Keratinocyte (primary cell): Measurements from ENCODE around the gene GREB1.

Experiments
- EZH2 ChIP-seq: IDR thresholded peaks from one replicate; pipeline ENCODE4 v1.6.1; 2012; ENCODE audit warnings: inconsistent platforms, mild to moderate bottlenecking, low read length, moderate library complexity
- TF ChIP-seq, protein P1 (sequence below), 3 experiments: IDR thresholded peaks in 1 of 3; conservative IDR thresholded peaks in 1 of 3; optimal IDR thresholded peaks in 1 of 3; 2 replicates in 2 of 3; 3 replicates in 1 of 3; pipeline versions ENCODE3 to v1.5.1; 2011; ENCODE audit warnings: low read length in 3 of 3, mild to moderate bottlenecking in 3 of 3, moderate library complexity in 2 of 3, control low read depth in 1 of 3, inconsistent platforms in 1 of 3; ENCODE audit not compliant: insufficient read depth in 2 of 3; ENCODE audit errors: extremely low read depth in 1 of 3

DNA sequence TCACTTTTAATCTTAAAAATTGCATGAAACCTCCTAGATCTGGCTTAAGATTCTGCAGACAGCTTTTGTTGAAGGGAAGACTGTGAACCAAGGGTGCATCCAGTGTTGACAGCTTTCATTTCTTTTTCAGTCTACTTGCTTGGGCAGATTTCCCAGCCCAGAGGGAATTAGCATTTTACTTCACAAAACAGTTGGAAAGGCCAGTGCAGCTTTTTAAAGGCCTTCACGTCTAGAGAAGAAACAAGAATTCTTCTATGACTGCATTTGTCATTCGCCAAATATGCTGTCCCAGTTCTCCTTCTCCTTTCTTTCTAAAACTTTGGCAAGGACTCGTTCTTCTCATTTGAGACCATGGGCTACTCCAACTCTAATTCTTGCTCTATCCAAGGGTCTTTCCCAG is 118.7 kb downstream of the GREB1 start:
- TF ChIP-seq, protein P1, sequence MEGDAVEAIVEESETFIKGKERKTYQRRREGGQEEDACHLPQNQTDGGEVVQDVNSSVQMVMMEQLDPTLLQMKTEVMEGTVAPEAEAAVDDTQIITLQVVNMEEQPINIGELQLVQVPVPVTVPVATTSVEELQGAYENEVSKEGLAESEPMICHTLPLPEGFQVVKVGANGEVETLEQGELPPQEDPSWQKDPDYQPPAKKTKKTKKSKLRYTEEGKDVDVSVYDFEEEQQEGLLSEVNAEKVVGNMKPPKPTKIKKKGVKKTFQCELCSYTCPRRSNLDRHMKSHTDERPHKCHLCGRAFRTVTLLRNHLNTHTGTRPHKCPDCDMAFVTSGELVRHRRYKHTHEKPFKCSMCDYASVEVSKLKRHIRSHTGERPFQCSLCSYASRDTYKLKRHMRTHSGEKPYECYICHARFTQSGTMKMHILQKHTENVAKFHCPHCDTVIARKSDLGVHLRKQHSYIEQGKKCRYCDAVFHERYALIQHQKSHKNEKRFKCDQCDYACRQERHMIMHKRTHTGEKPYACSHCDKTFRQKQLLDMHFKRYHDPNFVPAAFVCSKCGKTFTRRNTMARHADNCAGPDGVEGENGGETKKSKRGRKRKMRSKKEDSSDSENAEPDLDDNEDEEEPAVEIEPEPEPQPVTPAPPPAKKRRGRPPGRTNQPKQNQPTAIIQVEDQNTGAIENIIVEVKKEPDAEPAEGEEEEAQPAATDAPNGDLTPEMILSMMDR (optimal IDR thresholded peaks at IDR 0.05 in 1 of 3, IDR thresholded peaks at IDR 0.05 in 1 of 3, conservative IDR thresholded peaks at IDR 0.05 in 1 of 3; ENCODE audit: extremely low read depth in 1 of 3, insufficient read depth in 2 of 3, low read length in 3 of 3), result no peak
- TF ChIP-seq EZH2, result no peak
